ENCODE results near the gene GORASP2. TPM values are rescaled to one million over a fixed set of nuclear protein-coding genes. Genes with fewer than 3 reads are reported as not detected.

Gene GORASP2
- total and polyA plus RNA-seq, 2 experiments from 2014 or later, result 44.5 to 45.2 TPM

GRCh38 chr2:170944545-170944944 lies 15.5 kb downstream of the GORASP2 start:
- H3K4me1 Mint-ChIP-seq, result peaks cover 5% of the 10 kb centered on the region; the same call in 2 of the 3 replicates
- H3K4me3 ChIP-seq, result no peak overlapping the region
- 0 out of 2 replicates have a peak, but pooled peaks cover 2% of the 10 kb centered on the region for H3F3A ChIP-seq (replicated peaks; ENCODE audit: low read depth)
- H3K27me3 ChIP-seq (ENCODE audit: insufficient read depth), result no peaks in the 10 kb centered on the region
- H3K9me3 Mint-ChIP-seq, result no peaks in the 10 kb centered on the region
- no peaks in the 10 kb centered on the region for H3K4me1 ChIP-seq (ENCODE audit: insufficient read depth)
- H3K79me2 ChIP-seq (replicated peaks; ENCODE audit: insufficient read depth), result peaks cover 89% of the 10 kb centered on the region
- no peak for DNase-seq (ENCODE audit: low spot score)
- peaks cover 9% of the 10 kb centered on the region; the same call in 1 of the 2 replicates for H3K36me3 ChIP-seq (ENCODE audit: insufficient read depth)
- ATAC-seq, result no peak
- H3K9me2 ChIP-seq (ENCODE audit: insufficient read depth), result no peaks in the 10 kb centered on the region
- H3K4me3 Mint-ChIP-seq, result no peak overlapping the region
- H3K4me2 ChIP-seq, result no peak overlapping the region
- peaks cover 3% of the 10 kb centered on the region; the same call in 2 of the 3 replicates for H3K36me3 Mint-ChIP-seq (ENCODE audit: low read depth)
- peaks cover 4% of the 10 kb centered on the region for H3K27me3 Mint-ChIP-seq (ENCODE audit: insufficient read depth, low read depth, poor library complexity)
- no peak for TF ChIP-seq ZNF462 (CRISPR knock-in tag; IDR thresholded peaks at IDR 0.05)
- TF ChIP-seq POLR2AphosphoS5 (IDR thresholded peaks at IDR 0.05; ENCODE audit: low read depth), result no peak
- TF ChIP-seq REST (IDR thresholded peaks at IDR 0.05; ENCODE audit: unreplicated experiment), result no peak
- no peak for TF ChIP-seq ZNF114 (CRISPR knock-in tag; IDR thresholded peaks at IDR 0.05)
- no peak for TF ChIP-seq ZNF331 (CRISPR knock-in tag; IDR thresholded peaks at IDR 0.05; ENCODE audit: low read depth)
- no peak for TF ChIP-seq JUNB (IDR thresholded peaks at IDR 0.05; ENCODE audit: unreplicated experiment)
- no peak for TF ChIP-seq NANOG (IDR thresholded peaks at IDR 0.05; ENCODE audit: borderline replicate concordance)
- no peak for TF ChIP-seq CTCF (conservative IDR thresholded peaks at IDR 0.05; ENCODE audit: low read depth in 2 of 2)
- TF ChIP-seq ETS1 (IDR thresholded peaks at IDR 0.05), result no peak
- no peak for TF ChIP-seq CREB1 (CRISPR knock-in tag; IDR thresholded peaks at IDR 0.05; ENCODE audit: low read depth)
- no peak for TF ChIP-seq EZH2 (IDR thresholded peaks at IDR 0.05; ENCODE audit: low read depth, unreplicated experiment)
- TF ChIP-seq STAT1 (IDR thresholded peaks at IDR 0.05; ENCODE audit: unreplicated experiment), result no peak
- TF ChIP-seq EZH2phosphoT487 (IDR thresholded peaks at IDR 0.05; ENCODE audit: unreplicated experiment), result no peak
- no peak overlapping the region for H3K27ac Mint-ChIP-seq
- H4K20me1 ChIP-seq (replicated peaks; ENCODE audit: insufficient read depth), result peaks cover 33% of the 10 kb centered on the region
- H3K27ac ChIP-seq (ENCODE audit: low read depth), result no peak overlapping the region
- no peak overlapping the region for H2AFZ ChIP-seq
